SW480 (cell line): ENCODE measurements around the gene CHN2.

Source experiments
- DNase-seq: peaks from one replicate; pipeline ENCODE4 v3.0.0-alpha.2; 2016; ENCODE audit warnings: low spot score

Gene CHN2

GRCh38 chr7:29310625-29311024 lies 116.0 kb downstream of the CHN2 start:
- DNase-seq: no peak

- DNase-seq: no peak
Measured at GRCh38 chr7:29311314-29311713, 116.7 kb downstream of the CHN2 start.

GRCh38 chr7:29314148-29314547 lies 119.6 kb downstream of the CHN2 start:
- no peak for DNase-seq

GRCh38 chr7:29315122-29315891 lies 120.7 kb downstream of the CHN2 start:
- DNase-seq: no peak

GRCh38 chr7:29315892-29316270 lies 121.3 kb downstream of the CHN2 start:
- DNase-seq: no peak

- DNase-seq: no peak
Measured at GRCh38 chr7:29316926-29317325, 122.4 kb downstream of the CHN2 start.

GRCh38 chr7:29318853-29319718 lies 124.5 kb downstream of the CHN2 start:
- no peak for DNase-seq

- DNase-seq: no peak
Measured at GRCh38 chr7:29319719-29320521, 125.3 kb downstream of the CHN2 start.

GRCh38 chr7:29320577-29320976 lies 126.0 kb downstream of the CHN2 start:
- DNase-seq: no peak

- DNase-seq: no peak
Measured at GRCh38 chr7:29322023-29322712, 127.6 kb downstream of the CHN2 start.

GRCh38 chr7:29325476-29325875 lies 130.9 kb downstream of the CHN2 start:
- no peak for DNase-seq

GRCh38 chr7:29326864-29327263 lies 132.3 kb downstream of the CHN2 start:
- no peak for DNase-seq

- DNase-seq: no peak
Measured at GRCh38 chr7:29327455-29327854, 132.9 kb downstream of the CHN2 start.

- no peak for DNase-seq
Measured at GRCh38 chr7:29328045-29328444, 133.5 kb downstream of the CHN2 start.

GRCh38 chr7:29328811-29329210 lies 134.2 kb downstream of the CHN2 start:
- DNase-seq: no peak

- DNase-seq: no peak
Measured at GRCh38 chr7:29329686-29330085, 135.1 kb downstream of the CHN2 start.

- DNase-seq: no peak
Measured at GRCh38 chr7:29330136-29330535, 135.6 kb downstream of the CHN2 start.

- no peak for DNase-seq
Measured at GRCh38 chr7:29331163-29331562, 136.6 kb downstream of the CHN2 start.

- DNase-seq: no peak
Measured at GRCh38 chr7:29332042-29332811, 137.7 kb downstream of the CHN2 start.

- no peak for DNase-seq
Measured at GRCh38 chr7:29332875-29333855, 138.6 kb downstream of the CHN2 start.
